H9 (cell line): ENCODE data around the gene LHFPL5. TPM values are rescaled to one million over a fixed set of nuclear protein-coding genes. Genes with fewer than 3 reads are reported as not detected.

Experiments
- DNase-seq: peaks from one replicate; pipeline ENCODE4 v3.0.0-alpha.2; 2017
- H2AFZ ChIP-seq: one replicate; pipeline ENCODE4 v1.6.1; 2013; ENCODE audit warnings: mild to moderate bottlenecking, low read length, control low read depth, moderate library complexity
- H2AK5ac ChIP-seq: 2 replicates; pipeline ENCODE4 v1.6.1; 2013; ENCODE audit warnings: low read length, control low read depth, mixed read lengths; ENCODE audit not compliant: insufficient read length
- H2BK120ac ChIP-seq: one replicate; pipeline ENCODE4 v1.6.1; 2013; ENCODE audit warnings: low read depth, mild to moderate bottlenecking, low read length, control low read depth, inconsistent platforms; ENCODE audit not compliant: poor library complexity, severe bottlenecking
- H2BK12ac ChIP-seq: 2 replicates; pipeline ENCODE4 v1.6.1; 2013; ENCODE audit warnings: low read length, control low read depth, mixed read lengths, low read depth; ENCODE audit not compliant: insufficient read length
- H2BK15ac ChIP-seq: 2 replicates; pipeline ENCODE4 v1.6.1; 2013; ENCODE audit warnings: low read depth, low read length, control low read depth
- H2BK20ac ChIP-seq: one replicate; pipeline ENCODE4 v1.6.1; 2013; ENCODE audit warnings: low read depth, mild to moderate bottlenecking, low read length, control low read depth, inconsistent platforms; ENCODE audit not compliant: poor library complexity, severe bottlenecking
- H2BK5ac ChIP-seq: 2 replicates; pipeline ENCODE4 v1.6.1; 2013; ENCODE audit warnings: low read length, control low read depth, mixed read lengths; ENCODE audit not compliant: insufficient read length
- H3K14ac ChIP-seq: 2 replicates; pipeline ENCODE4 v1.6.1; 2013; ENCODE audit warnings: low read length, control low read depth; ENCODE audit not compliant: insufficient read depth
- H3K18ac ChIP-seq: 2 replicates; pipeline ENCODE4 v1.6.1; 2013; ENCODE audit warnings: low read depth, mild to moderate bottlenecking, mixed read lengths, low read length, control low read depth; ENCODE audit not compliant: insufficient read length
- H3K23ac ChIP-seq: 2 replicates; pipeline ENCODE4 v1.6.1; 2013; ENCODE audit warnings: low read length, control low read depth, mixed read lengths, low read depth; ENCODE audit not compliant: insufficient read length
- H3K23me2 ChIP-seq: 2 replicates; pipeline ENCODE4 v1.6.1; 2013; ENCODE audit warnings: low read depth, mild to moderate bottlenecking, mixed read lengths, low read length, control low read depth; ENCODE audit not compliant: insufficient read length, poor library complexity, severe bottlenecking
- H3K27ac ChIP-seq: 2 replicates; pipeline ENCODE4 v1.5.1; 2013; ENCODE audit warnings: low read length, control low read depth, mixed read lengths, low read depth; ENCODE audit not compliant: insufficient read length
- H3K27me3 ChIP-seq: 2 replicates; pipeline ENCODE4 v1.6.1; 2013; ENCODE audit warnings: low read length, control low read depth, inconsistent platforms; ENCODE audit not compliant: insufficient read depth
- H3K4ac ChIP-seq: 2 replicates; pipeline ENCODE4 v1.6.1; 2013; ENCODE audit warnings: low read depth, mild to moderate bottlenecking, control low read depth, inconsistent platforms, low read length, moderate library complexity
- H3K4me1 ChIP-seq: 2 replicates; pipeline ENCODE4 v1.6.1; 2013; ENCODE audit warnings: low read length, control low read depth, inconsistent platforms; ENCODE audit not compliant: insufficient read depth
- H3K4me2 ChIP-seq: 2 replicates; pipeline ENCODE4 v1.6.1; 2013; ENCODE audit warnings: low read length, control low read depth, mixed read lengths; ENCODE audit not compliant: insufficient read length, insufficient read depth
- H3K56ac ChIP-seq: 2 replicates; pipeline ENCODE4 v1.6.1; 2013; ENCODE audit warnings: low read depth, mild to moderate bottlenecking, mixed read lengths, low read length, control low read depth; ENCODE audit not compliant: insufficient read length
- H3K79me1 ChIP-seq: 2 replicates; pipeline ENCODE4 v1.6.1; 2013; ENCODE audit warnings: low read depth, mild to moderate bottlenecking, moderate library complexity, low read length, control low read depth, inconsistent platforms; ENCODE audit not compliant: insufficient read depth, poor library complexity, severe bottlenecking
- H3K79me2 ChIP-seq: 2 replicates; pipeline ENCODE4 v1.6.1; 2013; ENCODE audit warnings: low read length, control low read depth, inconsistent platforms; ENCODE audit not compliant: insufficient read depth
- H3K9ac ChIP-seq: 2 replicates; pipeline ENCODE4 v1.6.1; 2013; ENCODE audit warnings: low read length, control low read depth, mixed read lengths; ENCODE audit not compliant: insufficient read length; ENCODE audit errors: extremely low read depth
- H3K9me3 ChIP-seq: one replicate; pipeline ENCODE4 v1.6.1; 2013; ENCODE audit warnings: low read depth, low read length, inconsistent platforms; ENCODE audit not compliant: control insufficient read depth
- H3T11ph ChIP-seq: one replicate; pipeline ENCODE4 v1.6.1; 2013; ENCODE audit warnings: mild to moderate bottlenecking, low read length, control low read depth, inconsistent platforms
- H4K20me1 ChIP-seq: one replicate; pipeline ENCODE4 v1.6.1; 2013; ENCODE audit not compliant: control insufficient read depth, insufficient read length, insufficient read depth
- H4K5ac ChIP-seq: 2 replicates; pipeline ENCODE4 v1.6.1; 2013; ENCODE audit warnings: low read depth, mild to moderate bottlenecking, mixed read lengths, low read length, control low read depth; ENCODE audit not compliant: insufficient read length
- H4K8ac ChIP-seq: replicated peaks from 2 replicates; pipeline ENCODE4 v1.6.1; 2013; ENCODE audit warnings: low read length, control low read depth, mixed read lengths, low read depth; ENCODE audit not compliant: insufficient read length
- H4K91ac ChIP-seq: 2 replicates; pipeline ENCODE4 v1.6.1; 2013; ENCODE audit warnings: low read depth, mild to moderate bottlenecking, moderate library complexity, mixed read lengths, low read length, control low read depth; ENCODE audit not compliant: insufficient read length
- H3K27ac Mint-ChIP-seq, 3 experiments: 2 replicates in 2 of 3; 3 replicates in 1 of 3; pipeline ENCODE4 v1.8.0; 2020 to 2021; ENCODE audit warnings: mixed read lengths in 3 of 3, mild to moderate bottlenecking in 1 of 3, moderate library complexity in 1 of 3
- H3K27me3 Mint-ChIP-seq: 2 replicates; pipeline ENCODE4 v1.8.0; 2021; ENCODE audit warnings: low read depth, mild to moderate bottlenecking, moderate library complexity, mixed read lengths
- H3K36me3 Mint-ChIP-seq, 3 experiments: 2 replicates in 2 of 3; 3 replicates in 1 of 3; pipeline ENCODE4 v1.8.0; 2020 to 2021; ENCODE audit warnings: low read depth in 3 of 3, mixed read lengths in 3 of 3; ENCODE audit not compliant: insufficient read depth in 1 of 3
- H3K4me1 Mint-ChIP-seq, 2 experiments: 2 replicates each; pipeline ENCODE4 v1.8.0; 2020; ENCODE audit warnings: mixed read lengths in 2 of 2
- H3K4me3 Mint-ChIP-seq, 2 experiments: 2 replicates in 1 of 2; 3 replicates in 1 of 2; pipeline ENCODE4 v1.8.0; 2020 to 2021; ENCODE audit warnings: mild to moderate bottlenecking in 2 of 2, mixed read lengths in 2 of 2, moderate library complexity in 1 of 2
- H3K9me3 Mint-ChIP-seq, 2 experiments: 2 replicates in 1 of 2; 3 replicates in 1 of 2; pipeline ENCODE4 v1.8.0; 2020; ENCODE audit warnings: mild to moderate bottlenecking in 2 of 2, mixed read lengths in 2 of 2, moderate library complexity in 1 of 2
- CTCF ChIP-seq: fragments of 200-600 bp; sonication (generic); conservative IDR thresholded peaks from 3 replicates; pipeline ENCODE4 v1.8.0; 2021; ENCODE audit warnings: antibody characterized with exemption, mild to moderate bottlenecking
- WGBS: extraction: QIAGEN DNeasy Blood & Tissue Kit; methylation state at CpG from one replicate; pipeline ENCODE4 v1.1.7; 2013; ENCODE audit warnings: missing lambda C conversion rate, low lambda C conversion rate, mixed read lengths; ENCODE audit not compliant: insufficient read length; ENCODE audit errors: extremely low coverage; 5-methylcytosine and 5-hydroxymethylcytosine counted together
- total RNA-seq: library from RNA; stranded (reverse); gene quantifications from 2 replicates; pipeline ENCODE4 v1.2.1, GENCODE V29; 2021

Gene LHFPL5
- total RNA-seq, 1 experiment from 2014 or later, result not detected

- Histone ChIP-seq H3K4me1 (no peaks in the 10 kb centered on the region; the same call in 1 of the 2 replicates), H2AK5ac (no peak overlapping the region), H3K4ac (no peak overlapping the region), H3K79me1 (no peaks in the 10 kb centered on the region), H2BK5ac (no peak overlapping the region), H2BK15ac (no peak overlapping the region), H3T11ph (no peak overlapping the region), H3K23ac (no peak overlapping the region), H3K56ac (no peak overlapping the region), H4K20me1 (no peaks in the 10 kb centered on the region), H3K14ac (no peak overlapping the region), H2AFZ (no peak overlapping the region), H3K18ac (no peak overlapping the region), H3K27me3 (no peaks in the 10 kb centered on the region), H3K4me2 (no peak overlapping the region), H3K23me2 (no peaks in the 10 kb centered on the region), H4K91ac (no peak overlapping the region), H2BK20ac (no peak overlapping the region), H3K9me3 (no peaks in the 10 kb centered on the region), H3K9ac (no peak overlapping the region), H3K27ac (no peak overlapping the region), H2BK12ac (no peak overlapping the region), H2BK120ac (no peak overlapping the region), H4K8ac (no peak overlapping the region), H3K79me2 (no peaks in the 10 kb centered on the region), H4K5ac (no peak overlapping the region)
- no peak for DNase-seq
- WGBS, result no CpG with 5 or more reads among the region's 5 CpGs
- peaks cover 0 to 12% (median 8%) of the 10 kb centered on the region in 3 experiments; a peak in 5 of 7 replicates for H3K36me3 Mint-ChIP-seq
- H3K4me3 Mint-ChIP-seq, result no peak overlapping the region
- no peaks in the 10 kb centered on the region for H3K27me3 Mint-ChIP-seq
- TF ChIP-seq CTCF, result no peak
- no peaks in the 10 kb centered on the region; a peak in 2 of 5 replicates for H3K9me3 Mint-ChIP-seq
- H3K27ac Mint-ChIP-seq, result no peak overlapping the region
- H3K4me1 Mint-ChIP-seq, result peaks cover 0 to 5% of the 10 kb centered on the region in 2 experiments; a peak in 2 of 4 replicates
These were observed 24.2 kb downstream of the LHFPL5 start for GRCh38 chr6:35829306-35829705.
